Heart right ventricle (tissue), 16 donors: ENCODE data around the gene BEX3. TPM values are rescaled to one million over a fixed set of nuclear protein-coding genes. Genes with fewer than 3 reads are reported as not detected.

Experiments
- ATAC-seq, 8 donors: fragments of 200-7000 bp; cut with Tn5 transposase; one replicate each; pipeline ENCODE4 v1.9.1; 2020; ENCODE audit warnings: mild to moderate bottlenecking in 8 of 8, moderate library complexity in 8 of 8, moderate number of reproducible peaks in 1 of 8
- DNase-seq, 2 donors: peaks; one replicate each; pipeline ENCODE4 v3.0.0-alpha.2; 2020
- H3K27ac ChIP-seq, 10 donors: fragments of 200-600 bp; sonication (generic) in 2 of 10; one replicate each; pipeline versions ENCODE4 v1.5.0 to v1.8.0; 2020 to 2022; ENCODE audit warnings: mild to moderate bottlenecking in 3 of 10
- H3K27me3 ChIP-seq, 7 donors: fragments of 200-600 bp; one replicate each; pipeline ENCODE4 v1.8.0; 2021 to 2022; ENCODE audit warnings: mild to moderate bottlenecking in 2 of 7
- H3K36me3 ChIP-seq, 9 donors: fragments of 200-600 bp; sonication (generic) in 1 of 9; one replicate each; pipeline versions ENCODE4 v1.5.0 to v1.8.0; 2020 to 2022; ENCODE audit warnings: mild to moderate bottlenecking in 2 of 9
- H3K4me1 ChIP-seq, 9 donors: fragments of 200-600 bp; sonication (generic) in 1 of 9; one replicate each; pipeline versions ENCODE4 v1.5.0 to v1.8.0; 2020 to 2022; ENCODE audit warnings: mild to moderate bottlenecking in 4 of 9
- H3K4me3 ChIP-seq, 10 donors: fragments of 200-600 bp; sonication (generic) in 2 of 10; one replicate each; pipeline versions ENCODE4 v1.5.0 to v1.8.0; 2020 to 2022; ENCODE audit warnings: mild to moderate bottlenecking in 7 of 10, moderate library complexity in 2 of 10
- H3K9me3 ChIP-seq, 11 donors: fragments of 200-600 bp in 10 of 11; sonication (generic) in 2 of 11; one replicate each; pipeline versions ENCODE4 v1.5.0 to v1.8.0; 2013 to 2022; ENCODE audit warnings: mild to moderate bottlenecking in 2 of 11, control low read depth in 1 of 11, moderate library complexity in 1 of 11
- CTCF ChIP-seq, 9 donors: fragments of 200-600 bp; sonication (generic) in 2 of 9; IDR thresholded peaks; one replicate each; pipeline versions ENCODE4 v1.5.0 to v1.8.0; 2021 to 2022; ENCODE audit warnings: antibody characterized with exemption in 9 of 9, mild to moderate bottlenecking in 5 of 9, moderate library complexity in 1 of 9
- WGBS, 2 donors: extraction: QIAGEN DNeasy Blood & Tissue Kit; methylation state at CpG; one replicate each; pipeline ENCODE4 v1.1.7; 2013; ENCODE audit warnings: inconsistent platforms in 1 of 2; 5-methylcytosine and 5-hydroxymethylcytosine counted together
- intact Hi-C, 10 donors: fragments of 100-400 bp; cut with DNase I; formaldehyde crosslinking; loops; one replicate each; pipeline versions ENCODE4 v1.11.1 to v1.14.2; 2022
- polyA plus RNA-seq, 2 donors: library from polyadenylated mRNA; stranded (reverse); fragments of 200-250 nt; gene quantifications; one replicate each; pipeline ENCODE4 v1.2.3, GENCODE V29; 2013
- total RNA-seq, 10 donors: library from RNA; stranded (reverse); fragmentation: NEBNext Ultra II Directional in 3 of 10; extraction: Animal tissue kit (Norgen Biotek cat#: 25700) in 3 of 10; gene quantifications; one replicate each; pipeline versions ENCODE4 v1.2.1 to v1.2.4, GENCODE V29; 2021 to 2023
- donor health status: Arrhythmogenic right ventricular cardiomyopathy.
- donor health status: ischemic (EF 13 %, LVEDD 7.1; RV severe dilation, severe dysfunction).
- donor health status: healthy with polysubstance abuse.
- donor health status: DM: no; HTN: yes; CAD: no.
- donor health status: DM: no; HTN: no; CAD: no.
- donor health status: ischemic (EF 25% LVEDD 6.9; RV normal size, moderate dysfunction).
- donor health status: ischemic (EF 25% LVEDD 5.7; RV mildly dilated, moderate dysfunction).
- donor health status: healthy.
- donor health status: DM: yes; HTN: yes; CAD: no.
- donor health status: Ischemic cardiomyopathy.
- donor health status: ischemic (EF 35%, LVEDD 5.7; RV mildly dilated, moderate dysfunction).
- donor health status: nonischemic (EF 11% LVEDD 7.7; RV severe dilation, severe dysfunction).
- donor health status: DM: yes; HTN: yes; CAD: no.
- donor health status: PGD.
- donor health status: ischemic (EF 29% LVEDD 5.4; RV normal size, mild dysfunction).
- donor health status: nonischemic (EF 23%, LVEDD 6.1; RV moderate dilation, normal function).

The BEX3 gene
- total and polyA plus RNA-seq, 12 donors = 45.3 to 158 (median 132) TPM

GRCh38 chrX:103360092-103360491 lies 16.2 kb upstream of the BEX3 start:
- no peak overlapping the region for H3K4me3 ChIP-seq
- H3K4me1 ChIP-seq = peaks cover 0 to 10% (median 0%) of the 10 kb centered on the region in 9 donors
- no peak overlapping the region for H3K27ac ChIP-seq
- ATAC-seq (peak in 1 of 8 donors; percentile 44), DNase-seq (no peak)
- 53 to 62% methylated on average over 2 of the region's 2 CpGs for WGBS, 2 donors
- intact Hi-C loops = no loop called here
- H3K36me3 ChIP-seq = peaks cover 0 to 11% (median 0%) of the 10 kb centered on the region in 9 donors
- peaks cover 0 to 18% (median 0%) of the 10 kb centered on the region in 7 donors for H3K27me3 ChIP-seq
- TF ChIP-seq CTCF (IDR thresholded peaks at IDR 0.05) = no peak
- no peaks in the 10 kb centered on the region for H3K9me3 ChIP-seq

- peaks cover 0 to 10% (median 0%) of the 10 kb centered on the region in 9 donors for H3K4me1 ChIP-seq
- WGBS, 2 donors = 56 to 57% methylated on average over 2 of the region's 2 CpGs
- no peak overlapping the region for H3K27ac ChIP-seq
- no peaks in the 10 kb centered on the region for H3K9me3 ChIP-seq
- H3K4me3 ChIP-seq = no peak overlapping the region
- H3K36me3 ChIP-seq = peaks cover 0 to 11% (median 0%) of the 10 kb centered on the region in 9 donors
- ATAC-seq = no peak
- DNase-seq = no peak
- intact Hi-C loops = no loop called here
- no peak for TF ChIP-seq CTCF (IDR thresholded peaks at IDR 0.05)
- peaks cover 0 to 11% (median 0%) of the 10 kb centered on the region in 7 donors for H3K27me3 ChIP-seq
Measured at GRCh38 chrX:103360916-103361315, 15.4 kb upstream of the BEX3 start.

GRCh38 chrX:103361798-103362197 lies 14.5 kb upstream of the BEX3 start:
- Histone ChIP-seq H3K9me3 (no peaks in the 10 kb centered on the region), H3K4me1 (peaks cover 0 to 10% (median 0%) of the 10 kb centered on the region in 9 donors), H3K27ac (no peak overlapping the region), H3K36me3 (peaks cover 0 to 11% (median 0%) of the 10 kb centered on the region in 9 donors), H3K27me3 (peaks cover 0 to 8% (median 0%) of the 10 kb centered on the region in 7 donors), H3K4me3 (no peak overlapping the region)
- intact Hi-C loops = no loop called here
- no peak for DNase-seq
- TF ChIP-seq CTCF (IDR thresholded peaks at IDR 0.05) = no peak
- 68 to 71% methylated on average over 1 of the region's 1 CpG for WGBS, 2 donors
- no peak for ATAC-seq

GRCh38 chrX:103362474-103362873 lies 13.9 kb upstream of the BEX3 start:
- DNase-seq (no peak), ATAC-seq (no peak)
- H3K4me3 ChIP-seq = no peak overlapping the region
- peaks cover 0 to under 1% (median 0%) of the 10 kb centered on the region in 7 donors for H3K27me3 ChIP-seq
- TF ChIP-seq CTCF (IDR thresholded peaks at IDR 0.05) = no peak
- peaks cover 0 to 6% (median 0%) of the 10 kb centered on the region in 9 donors for H3K4me1 ChIP-seq
- peaks cover 0 to 10% (median 0%) of the 10 kb centered on the region in 9 donors for H3K36me3 ChIP-seq
- intact Hi-C loops = no loop called here
- H3K9me3 ChIP-seq = no peaks in the 10 kb centered on the region
- H3K27ac ChIP-seq = no peak overlapping the region
- WGBS, 2 donors = 22 to 38% methylated on average over 1 of the region's 1 CpG
